Measurements from ENCODE around the gene SCO2.

SCO2 gene, protein sequence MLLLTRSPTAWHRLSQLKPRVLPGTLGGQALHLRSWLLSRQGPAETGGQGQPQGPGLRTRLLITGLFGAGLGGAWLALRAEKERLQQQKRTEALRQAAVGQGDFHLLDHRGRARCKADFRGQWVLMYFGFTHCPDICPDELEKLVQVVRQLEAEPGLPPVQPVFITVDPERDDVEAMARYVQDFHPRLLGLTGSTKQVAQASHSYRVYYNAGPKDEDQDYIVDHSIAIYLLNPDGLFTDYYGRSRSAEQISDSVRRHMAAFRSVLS

DNA sequence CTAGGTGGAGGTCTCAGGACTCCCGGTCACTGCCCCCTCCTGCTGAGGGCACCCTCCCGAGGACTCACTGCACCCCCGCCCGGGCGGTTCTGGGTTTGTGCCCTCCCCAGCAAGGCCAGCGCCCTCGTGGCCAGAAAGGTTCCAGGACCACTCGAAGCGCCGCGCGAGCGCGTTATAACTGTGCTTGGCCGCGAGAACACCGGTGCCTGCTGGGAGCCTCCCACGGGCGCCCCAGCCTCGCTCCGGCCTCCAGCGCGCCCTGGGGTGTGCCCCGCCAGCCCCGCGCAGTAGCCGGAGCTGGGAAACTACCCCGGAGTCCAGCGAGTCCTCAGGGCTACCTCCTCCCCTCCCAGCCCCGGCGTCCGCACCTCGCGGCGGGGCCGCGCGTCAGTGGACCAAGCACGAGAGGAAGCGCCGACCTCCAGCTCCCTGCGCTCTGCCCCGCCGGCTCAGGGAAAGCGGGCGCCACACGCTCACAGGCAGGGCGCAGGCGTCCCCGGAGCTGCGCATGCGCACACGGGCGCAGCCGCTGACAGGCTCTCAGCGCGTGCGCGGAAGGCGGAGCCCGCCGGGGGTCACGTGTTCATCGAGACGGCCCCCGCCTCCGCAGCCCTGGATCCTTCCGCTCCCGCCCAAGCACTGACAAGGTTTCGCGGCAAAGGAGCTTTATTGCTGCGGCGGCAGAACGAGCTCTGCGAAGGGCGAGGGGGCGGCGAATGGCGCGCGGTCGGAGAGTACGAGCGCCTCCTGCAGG lies at the start of gene SCO2:
Gene SCO2, minus strand, starts transcription at position 495 of the 754 bp plus-strand sequence. CDS start 1,187 bp downstream, outside the sequence.
- DNase-seq: peak; percentile 96

DNA sequence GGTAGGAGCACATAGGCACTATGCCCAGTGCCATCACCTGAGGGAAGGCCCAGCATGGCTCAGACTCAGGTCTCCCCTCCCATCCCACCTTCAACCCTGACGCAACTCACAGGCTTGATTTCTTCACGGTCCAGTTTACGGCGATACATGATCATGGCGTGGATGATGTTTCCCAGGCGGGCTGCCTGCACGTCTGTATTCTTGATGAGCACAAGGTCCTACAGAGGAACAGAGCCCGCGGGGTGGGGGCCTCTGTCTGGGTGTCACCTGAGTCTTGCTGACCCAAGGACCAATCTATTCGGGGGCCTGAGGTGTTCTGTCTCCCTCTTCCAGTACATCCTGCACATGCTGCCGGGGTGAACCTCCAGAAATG lies 49.0 kb upstream of the SCO2 start:
- no peak for DNase-seq

DNA sequence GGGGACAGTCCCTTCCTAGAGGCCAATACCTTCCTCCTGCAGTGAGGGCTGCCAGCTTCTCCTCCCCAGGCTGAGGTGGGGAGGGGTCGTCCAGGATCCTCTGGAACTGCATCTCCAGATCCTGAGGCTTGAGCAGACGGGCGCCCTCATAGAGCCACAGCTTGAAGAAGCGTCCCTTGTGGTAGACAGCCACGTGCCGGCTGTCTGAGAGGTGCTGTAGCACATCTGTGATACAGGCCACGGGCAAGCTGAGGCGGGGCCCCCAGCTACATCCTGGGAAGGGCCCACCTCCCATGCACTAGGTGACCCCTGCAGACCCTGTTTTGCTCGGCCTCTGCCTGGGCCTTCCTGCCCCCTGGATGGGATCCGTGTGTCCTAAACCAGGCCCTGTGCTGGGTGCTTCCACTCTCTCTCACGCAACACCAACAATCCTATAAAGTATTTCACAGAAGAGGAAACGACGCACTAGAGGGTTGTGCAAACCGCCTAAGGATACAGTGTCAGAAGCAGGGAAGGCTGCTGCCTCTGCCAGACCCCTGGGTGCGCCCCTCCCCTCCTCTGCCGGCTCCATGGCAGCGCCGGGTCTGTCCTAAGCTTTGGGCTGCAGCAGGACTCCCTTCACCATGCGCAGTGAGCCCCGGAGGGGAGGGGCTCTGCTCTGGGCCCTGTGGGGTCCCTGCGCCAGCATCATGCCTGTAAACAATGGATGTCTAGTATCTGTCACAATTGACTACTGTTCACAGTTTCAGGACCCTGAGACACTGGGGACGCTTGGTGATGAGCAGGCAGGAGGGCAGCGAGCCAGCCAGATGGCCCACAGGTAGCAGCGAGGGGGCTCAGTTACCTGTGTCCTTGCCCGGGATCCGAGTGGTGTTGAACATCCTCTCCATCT lies 48.3 kb upstream of the SCO2 start:
- DNase-seq: no peak

DNA sequence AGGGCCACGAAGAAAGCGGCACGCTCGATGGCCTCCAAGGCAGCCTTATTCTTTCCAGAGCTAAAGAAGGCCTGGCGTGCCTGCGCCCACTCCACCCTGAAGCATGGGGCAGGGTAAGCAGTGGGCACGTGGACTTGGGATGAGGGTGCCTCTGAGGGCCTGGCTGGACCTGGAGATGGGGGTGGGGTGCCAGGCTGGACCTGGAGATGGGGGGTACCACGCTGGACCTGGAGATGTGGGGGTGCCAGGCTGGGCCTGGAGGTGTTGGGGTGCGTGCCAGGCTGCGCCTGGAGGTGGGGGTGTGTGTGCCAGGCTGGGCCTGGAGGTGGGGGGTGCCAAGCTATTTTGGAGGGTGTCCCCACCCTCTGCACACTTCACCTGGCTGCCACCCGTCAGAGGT lies 47.6 kb upstream of the SCO2 start:
- DNase-seq: no peak

DNA sequence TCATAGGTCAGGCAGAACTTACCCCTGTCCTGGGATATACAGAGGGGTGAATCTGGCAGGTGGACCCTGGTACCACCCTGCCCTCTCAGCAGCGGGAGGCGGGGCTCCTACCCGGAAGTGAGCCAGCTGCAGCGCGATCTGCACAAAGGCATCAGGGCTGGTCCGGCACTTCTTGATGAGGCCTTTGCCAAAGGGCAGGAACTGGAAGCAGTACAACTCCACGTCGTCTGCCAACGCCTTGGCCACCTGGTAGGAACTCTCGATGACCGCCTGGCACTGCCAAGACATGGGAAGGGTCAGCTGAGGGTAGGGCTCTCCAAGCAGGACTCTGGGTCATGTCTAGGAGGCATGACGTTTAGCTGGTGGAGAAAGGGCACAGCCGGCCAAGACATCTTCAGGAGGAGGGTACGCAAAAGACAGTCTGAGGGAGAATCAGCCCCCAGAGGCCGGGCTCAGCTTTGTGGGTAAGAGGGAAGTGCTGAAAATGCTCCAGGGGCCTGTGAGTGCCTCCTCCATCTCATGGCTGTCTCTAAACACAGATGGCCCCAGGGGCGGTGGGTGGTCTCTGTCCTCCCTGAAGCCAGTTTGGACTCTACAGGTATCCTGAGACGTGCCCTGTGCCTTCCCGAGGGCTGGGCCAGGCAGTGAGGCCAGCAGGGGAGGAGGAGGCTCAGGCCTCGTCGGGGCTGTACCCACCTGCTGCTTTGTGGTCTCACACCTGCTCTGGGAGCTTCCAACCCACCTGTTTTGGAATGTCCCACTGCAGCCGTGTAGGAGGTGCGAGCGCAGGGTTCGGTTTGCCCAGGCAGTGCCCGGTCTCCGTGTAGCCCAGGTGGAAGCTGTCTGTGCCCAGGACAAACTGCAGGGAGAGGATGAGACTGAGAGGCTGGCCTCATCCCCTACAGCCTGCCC lies 46.1 kb upstream of the SCO2 start:
- DNase-seq: no peak

DNA sequence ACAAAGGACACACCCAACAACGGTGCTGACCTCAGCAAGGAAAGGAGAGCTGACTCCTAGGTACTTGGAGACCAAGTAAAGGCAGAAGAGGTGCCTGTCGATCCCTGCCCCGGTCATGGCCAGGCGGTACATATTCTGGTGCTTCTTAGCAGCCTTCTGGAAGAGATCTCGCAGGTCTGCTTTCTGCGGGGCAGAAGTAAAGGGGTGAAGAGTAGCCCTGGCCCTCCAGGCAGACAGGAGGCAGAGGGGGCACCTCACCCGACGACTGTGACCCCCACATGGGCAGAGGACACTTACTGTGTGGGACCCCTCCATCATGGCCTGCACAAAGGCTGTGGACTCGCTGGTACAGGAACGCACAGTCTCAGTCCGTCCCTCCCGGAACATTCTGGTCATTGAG lies 45.5 kb upstream of the SCO2 start:
- DNase-seq: no peak

DNA sequence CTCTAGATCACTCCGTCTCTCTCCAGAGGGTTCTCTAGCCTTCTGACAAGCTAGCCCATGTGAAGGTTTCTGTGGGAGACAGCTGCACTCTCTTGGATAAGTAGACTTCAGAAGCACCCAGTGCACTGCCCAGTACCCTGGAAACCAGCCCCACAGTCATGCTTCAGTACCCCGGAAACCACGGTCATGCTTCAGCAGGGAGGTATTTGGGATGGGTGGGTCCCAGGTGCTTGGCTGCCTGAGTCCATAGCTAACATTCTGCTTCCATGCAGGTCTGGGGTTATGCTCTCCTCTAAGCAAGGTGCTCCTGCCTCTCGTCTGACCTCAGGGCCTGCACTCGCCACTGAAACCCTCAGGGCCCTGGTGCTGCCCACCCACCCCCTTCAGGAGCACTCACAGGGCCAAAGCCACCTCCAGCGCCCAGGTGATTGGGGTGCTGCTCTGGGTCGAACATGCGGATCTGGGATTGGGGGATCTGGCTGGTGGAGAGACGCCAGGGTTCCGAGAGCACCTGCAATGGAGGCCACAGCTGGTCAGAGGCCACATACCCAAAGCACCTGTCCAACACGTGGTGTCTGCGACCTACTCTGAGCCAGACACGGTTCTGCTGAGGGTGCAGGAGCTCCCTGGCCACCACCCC lies 44.6 kb upstream of the SCO2 start:
- DNase-seq: no peak

DNA sequence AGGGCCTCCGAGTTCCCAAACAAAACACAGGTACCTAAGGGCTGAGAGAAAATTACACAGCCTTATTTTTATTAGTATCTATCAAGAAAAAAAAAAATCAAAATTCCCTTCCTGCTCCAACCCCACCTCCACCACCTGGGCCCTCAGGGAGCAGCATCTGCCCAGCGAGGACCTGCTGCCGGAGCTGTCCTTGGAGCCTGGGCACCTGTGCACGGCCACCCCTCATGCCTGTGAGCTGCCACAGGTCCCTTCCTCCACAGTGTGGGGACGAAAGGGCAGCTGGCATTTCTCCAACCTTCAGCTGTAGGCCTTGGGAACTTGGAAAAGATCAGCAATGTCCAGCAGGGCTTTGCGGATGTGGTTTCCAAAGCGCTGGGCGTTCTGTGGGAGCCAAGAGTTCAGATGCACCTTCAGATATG lies 43.7 kb upstream of the SCO2 start:
- no peak for DNase-seq

DNA sequence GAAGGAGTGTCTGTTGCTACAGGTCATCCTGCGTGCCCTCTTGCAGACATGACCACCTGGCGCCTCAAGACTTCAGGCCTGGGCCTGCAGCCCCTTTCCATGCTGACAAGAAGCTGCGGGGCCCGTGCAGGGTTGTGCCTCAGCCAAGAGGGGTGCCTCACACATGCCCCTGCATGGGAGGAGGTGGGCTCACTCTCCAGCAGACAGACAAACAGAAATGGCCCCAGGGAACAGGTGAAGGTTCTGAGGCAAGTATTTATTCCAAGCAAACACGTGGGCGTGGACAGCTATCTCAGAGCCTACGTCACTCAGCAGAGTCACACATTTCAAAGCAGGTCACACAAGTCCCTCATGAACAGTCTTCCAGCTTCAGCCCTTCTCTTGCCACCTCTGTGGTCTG lies 43.2 kb upstream of the SCO2 start:
- DNase-seq: no peak

DNA sequence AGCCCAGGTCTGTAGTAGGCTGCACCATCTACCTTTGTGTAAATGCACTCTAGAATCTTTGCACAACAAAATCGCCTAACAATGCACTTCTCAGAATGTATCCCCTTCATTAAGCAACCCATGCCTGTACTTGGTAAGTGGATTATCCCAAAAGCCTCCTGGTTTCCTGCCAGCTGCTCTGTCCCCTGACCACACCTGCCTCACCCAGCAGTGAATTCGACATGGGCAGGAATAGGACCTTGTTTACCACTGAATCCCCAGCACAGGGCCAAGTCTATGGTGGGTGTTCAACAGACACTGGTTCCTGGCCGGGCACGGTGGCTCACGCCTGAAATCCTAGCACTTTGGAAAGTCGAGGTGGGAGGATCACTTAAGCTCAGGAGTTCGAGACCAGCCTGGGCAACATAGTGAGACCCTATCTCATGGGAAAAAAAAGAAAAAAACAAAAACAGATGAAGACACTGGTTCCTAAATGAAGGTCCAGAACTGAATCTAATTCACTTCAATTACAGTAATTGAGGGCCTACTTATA lies 42.4 kb upstream of the SCO2 start:
- peak; percentile 76 for DNase-seq

DNA sequence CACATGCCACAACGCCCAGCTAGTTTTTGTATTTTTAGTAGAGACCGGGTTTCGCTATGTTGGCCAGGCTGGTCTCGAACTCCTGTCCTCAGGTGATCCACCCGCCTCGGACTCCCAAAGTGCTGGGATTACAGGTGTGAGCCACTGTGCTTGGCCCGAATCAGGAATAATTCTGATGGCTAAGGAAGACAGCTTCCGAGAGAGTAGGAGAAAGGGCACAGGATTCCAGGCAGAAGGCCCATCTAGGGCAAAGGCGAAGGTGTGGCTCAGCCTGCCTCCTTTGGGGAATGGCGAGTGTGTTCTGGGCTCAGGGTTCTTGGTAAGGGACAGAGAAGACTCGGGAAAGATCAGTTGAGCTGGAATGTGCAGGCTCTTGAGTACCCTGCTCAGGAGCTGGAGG lies 38.9 kb upstream of the SCO2 start:
- DNase-seq: no peak

DNA sequence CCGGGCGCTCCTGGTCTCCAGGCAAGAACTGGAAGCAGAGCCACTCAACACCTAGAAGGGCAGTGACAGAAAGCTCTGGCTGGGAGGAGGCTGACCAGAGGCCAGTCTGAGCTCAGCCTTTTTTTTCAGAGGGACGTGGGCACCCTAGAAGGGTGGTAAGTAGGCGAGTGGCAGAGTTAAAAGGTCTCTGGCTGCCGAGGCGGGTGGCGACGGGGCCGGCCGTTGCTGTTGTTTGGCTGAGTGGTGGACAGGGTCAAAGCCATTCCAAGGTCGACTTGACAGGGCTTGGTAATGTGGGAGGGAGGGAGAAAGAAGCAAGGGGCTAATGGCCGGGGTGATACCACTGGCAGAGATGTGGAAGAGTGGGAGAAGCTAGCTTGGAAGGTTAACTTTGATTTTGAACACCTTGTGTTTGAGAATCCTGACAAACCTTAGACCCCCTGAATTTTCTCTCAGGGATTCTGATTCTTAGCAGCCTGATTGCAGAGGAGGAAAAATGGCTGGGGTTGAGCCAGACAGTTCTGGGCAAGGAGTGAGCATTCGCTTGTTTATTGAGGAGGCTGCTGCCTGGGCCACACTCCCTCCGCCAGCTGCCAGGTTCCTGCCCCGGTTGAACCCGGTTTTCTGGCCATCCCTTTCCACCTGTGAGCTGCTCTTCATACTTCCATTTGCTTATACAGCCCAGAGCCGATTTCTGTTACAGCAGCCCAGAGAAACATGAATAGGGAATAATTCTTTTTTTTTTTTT lies 38.2 kb upstream of the SCO2 start:
- DNase-seq: no peak

DNA sequence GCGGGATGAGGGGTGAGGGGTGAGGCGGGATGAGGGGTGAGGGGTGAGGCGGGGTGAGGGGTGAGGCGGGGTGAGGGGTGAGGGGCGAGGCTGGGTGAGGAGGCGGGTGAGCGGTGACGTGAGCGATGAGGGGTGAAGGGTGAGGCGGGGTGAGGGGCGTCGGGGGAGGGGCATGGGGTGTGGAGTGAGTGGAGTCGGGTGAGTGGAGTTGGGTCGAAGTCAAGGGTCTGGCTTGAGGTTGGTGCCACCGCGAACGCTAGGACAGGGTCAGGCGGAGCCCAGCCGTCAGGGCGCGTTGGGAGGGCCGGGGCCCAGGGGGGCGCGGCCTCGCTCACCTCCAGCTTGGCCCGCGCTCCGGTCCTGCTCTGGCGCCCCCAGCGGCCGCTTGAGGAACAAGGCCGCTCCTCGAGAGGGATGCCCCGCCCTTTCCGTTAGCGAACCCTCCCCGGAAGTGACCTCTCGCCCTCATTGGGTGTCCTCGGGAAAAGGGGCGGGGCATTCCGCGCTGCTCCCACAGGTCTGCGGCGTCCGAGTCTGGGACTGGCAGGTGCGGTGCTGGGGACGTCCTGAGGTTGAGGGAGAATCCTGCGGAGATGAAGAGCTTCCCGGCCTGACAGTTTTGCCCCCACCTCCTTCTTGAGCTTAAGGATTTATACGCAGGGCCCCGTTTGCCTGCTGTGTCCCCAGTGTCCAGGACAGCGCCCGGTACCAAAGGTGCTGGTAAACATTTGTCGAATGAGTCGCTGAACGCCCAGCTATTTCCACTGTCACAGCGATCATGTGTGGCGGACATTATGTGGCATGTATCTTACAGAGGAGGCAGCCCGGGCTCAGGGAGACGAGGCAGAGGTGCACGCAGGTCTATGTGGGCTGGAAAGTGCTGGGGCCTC lies 37.4 kb upstream of the SCO2 start, which contains the start of gene SYCE3:
Gene SYCE3, minus strand, starts transcription at position 397 of the 890 bp plus-strand sequence. CDS start 6,514 bp downstream, outside the sequence.
- peak; percentile 97 for DNase-seq

DNA sequence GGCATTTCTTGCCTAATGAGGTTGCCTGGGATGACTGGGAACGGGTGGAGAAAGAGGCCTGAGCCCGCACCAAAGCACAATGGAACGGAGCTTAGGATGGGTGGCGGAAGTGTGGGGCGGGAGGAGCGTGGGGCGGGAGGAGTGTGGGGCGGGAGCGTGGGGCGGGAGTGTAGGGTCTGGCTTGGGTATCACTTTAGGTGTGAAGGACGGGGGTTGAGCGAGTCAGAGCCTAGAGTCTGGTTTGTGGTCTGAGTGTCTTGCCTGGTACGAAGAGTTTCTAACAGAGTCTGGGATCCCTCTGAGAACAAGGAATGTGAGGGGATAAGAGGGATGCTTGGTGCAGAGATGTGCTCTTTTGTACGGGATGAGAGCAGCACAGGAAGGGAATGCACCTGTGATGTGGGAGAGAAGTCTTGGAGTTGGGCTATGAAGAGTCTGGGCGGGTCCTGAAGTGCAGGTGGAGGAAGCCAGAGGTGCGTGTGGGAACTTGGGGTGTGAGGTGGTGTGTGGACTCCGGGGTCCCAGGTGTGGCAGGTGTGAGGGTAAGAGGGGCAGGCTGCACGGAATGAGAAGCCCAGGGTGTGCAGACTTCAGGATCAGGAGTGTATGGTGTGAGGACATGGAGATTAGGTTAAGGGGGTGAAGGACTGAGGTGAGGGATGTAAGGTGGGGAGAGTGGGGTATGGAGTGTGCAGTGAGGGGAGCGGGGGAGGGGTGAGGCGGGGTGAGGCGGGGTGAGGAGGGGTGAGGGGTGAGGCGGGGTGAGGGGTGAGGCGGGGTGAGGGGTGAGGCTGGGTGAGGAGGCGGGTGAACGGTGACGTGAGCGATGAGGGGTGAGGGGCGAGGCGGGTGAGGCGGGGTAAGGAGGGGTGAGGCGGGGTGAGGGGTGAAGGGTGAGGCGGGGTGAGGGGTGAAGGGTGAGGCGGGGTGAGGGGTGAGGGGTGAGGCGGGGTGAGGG lies 36.3 kb upstream of the SCO2 start:
- DNase-seq: no peak

DNA sequence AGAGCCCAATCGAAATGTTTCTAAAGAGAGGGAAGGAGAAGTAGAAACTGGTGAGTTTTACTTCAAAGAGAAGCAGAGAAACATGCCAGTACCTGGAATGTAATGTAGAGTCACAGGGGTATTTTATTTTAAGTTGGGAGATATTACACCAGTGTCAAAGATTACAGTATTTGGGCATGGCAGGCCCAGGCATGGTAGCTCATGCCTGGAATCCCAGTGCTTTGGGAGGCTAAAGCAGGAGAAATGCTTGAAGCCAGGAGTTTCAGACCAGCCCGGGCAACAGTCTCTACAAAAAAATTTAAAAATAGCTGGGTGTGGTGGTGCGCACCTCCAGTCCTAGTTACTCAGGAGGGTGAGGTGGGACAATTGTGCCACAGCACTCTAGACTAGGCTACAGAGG lies 34.6 kb upstream of the SCO2 start:
- no peak for DNase-seq

DNA sequence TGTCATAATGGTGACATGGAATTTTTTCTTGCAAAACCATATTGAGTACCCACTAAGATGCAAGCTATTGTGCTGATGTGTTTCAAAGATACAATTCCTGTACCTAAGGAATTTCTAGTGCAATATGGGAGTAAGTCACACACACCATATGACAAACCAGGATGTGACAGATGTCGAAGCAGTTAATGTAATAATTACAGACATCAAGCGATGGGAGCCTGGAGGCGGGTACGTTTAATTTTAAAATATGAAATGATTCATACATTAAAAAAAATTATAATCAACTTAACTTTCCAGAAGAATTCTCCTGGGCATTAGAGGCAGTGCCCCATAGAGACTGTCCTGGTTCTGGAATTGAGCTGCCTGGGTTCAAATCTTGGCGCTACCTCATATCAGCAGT lies 31.3 kb upstream of the SCO2 start:
- no peak for DNase-seq

DNA sequence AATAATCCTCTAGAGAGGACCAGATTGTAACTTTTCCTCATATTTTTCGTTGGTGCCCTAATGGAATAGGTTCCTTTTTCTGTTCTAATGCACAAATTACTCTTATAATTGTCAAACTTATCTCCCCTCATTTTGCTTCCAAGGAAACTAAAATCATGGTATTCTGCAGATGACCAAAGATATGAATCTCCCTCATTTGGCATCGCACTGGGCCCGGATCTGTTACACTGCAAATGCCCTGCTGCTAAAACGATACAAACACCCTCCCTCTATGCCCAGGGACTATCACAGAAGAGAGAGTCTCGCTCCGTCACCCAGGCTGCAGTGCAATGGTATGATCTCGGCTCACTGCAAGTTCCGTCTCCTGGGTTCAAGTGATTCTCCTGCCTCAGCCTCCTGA lies 27.9 kb upstream of the SCO2 start:
- no peak for DNase-seq

DNA sequence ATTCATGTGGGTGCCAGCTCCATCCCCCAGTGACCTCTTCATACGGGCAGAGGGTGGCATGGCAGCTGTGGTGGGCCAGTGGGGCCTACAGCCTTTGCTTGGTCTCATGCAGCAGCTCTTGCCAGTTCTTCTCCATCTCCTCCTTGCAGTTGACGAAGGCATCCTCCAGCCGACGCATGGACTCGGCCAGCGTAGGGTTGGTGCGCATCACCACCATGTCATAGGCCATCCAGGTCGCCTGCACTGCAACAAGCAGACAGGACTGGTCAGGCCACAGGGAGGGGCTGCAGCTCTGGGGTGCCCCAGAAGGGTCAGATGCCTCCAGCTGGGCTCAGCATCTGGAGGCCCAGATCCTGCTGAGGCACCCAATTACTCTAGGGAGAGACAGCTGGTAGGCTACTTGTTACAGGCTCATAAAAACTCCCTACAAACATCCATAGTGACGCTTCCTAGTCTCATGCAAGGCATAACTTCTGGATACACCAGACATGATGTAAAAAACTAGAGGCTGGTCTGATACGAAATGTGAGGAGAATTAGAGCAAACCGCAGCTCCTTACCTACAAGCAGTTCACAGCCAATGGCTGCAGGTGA lies 25.9 kb upstream of the SCO2 start:
- DNase-seq: no peak

Measured in NCI-H82 (cell line).